ENCODE data around the gene ARHGAP21. TPM values are rescaled to one million over a fixed set of nuclear protein-coding genes. Genes with fewer than 3 reads are reported as not detected.

ARHGAP21 gene
- total and polyA plus RNA-seq, 2 donors (not counting 1 experiment from before 2014, with no cell fraction given) = 5.3 to 25.5 TPM

GRCh38 chr10:24669285-24669852, 54.3 kb downstream of the ARHGAP21 start:
- Histone ChIP-seq H3K27me3 (replicated peaks in 1 of 4; ENCODE audit: control extremely low read depth in 1 of 4, control insufficient read depth in 3 of 4, insufficient read depth in 4 of 4, low read length in 3 of 4) (no peaks in the 10 kb centered on the region), H3K4me3 (ENCODE audit: control extremely low read depth in 1 of 5, extremely low read depth in 1 of 5, insufficient read depth in 1 of 5, low read depth in 2 of 5, low read length in 4 of 5) (no peak overlapping the region), H3K4me2 (replicated peaks; ENCODE audit: low read depth, low read length, poor library complexity, severe bottlenecking) (no peak overlapping the region), H3K9ac (ENCODE audit: low read length) (no peak overlapping the region), H3K27ac (ENCODE audit: low read length in 2 of 2) (no peak overlapping the region), H3K79me2 (ENCODE audit: control insufficient read depth, insufficient read depth, low read length) (no peaks in the 10 kb centered on the region), H3K9me3 (ENCODE audit: control extremely low read depth in 1 of 3, control insufficient read depth in 2 of 3, insufficient read depth in 1 of 3, low read length in 2 of 3) (no peaks in the 10 kb centered on the region), H3K36me3 (replicated peaks in 1 of 2; ENCODE audit: control extremely low read depth in 1 of 2, control insufficient read depth in 1 of 2, extremely low read depth in 1 of 2, insufficient read depth in 2 of 2, low read length in 1 of 2) (no peaks in the 10 kb centered on the region), H2AFZ (ENCODE audit: insufficient read depth, low read depth, low read length, poor library complexity, severe bottlenecking) (no peak overlapping the region), H3K4me1 (ENCODE audit: control insufficient read depth in 2 of 2, insufficient read depth in 2 of 2, low read length in 2 of 2) (no peaks in the 10 kb centered on the region), H4K20me1 (ENCODE audit: control insufficient read depth, insufficient read depth, low read length, poor library complexity, severe bottlenecking) (no peaks in the 10 kb centered on the region)
- Mint-ChIP-seq H3K4me1 (peaks cover 2% of the 10 kb centered on the region), H3K9me3 (ENCODE audit: insufficient read depth) (no peaks in the 10 kb centered on the region), H3K27me3 (no peaks in the 10 kb centered on the region), H3K27ac (no peak overlapping the region), H3K4me3 (no peak overlapping the region)
- POLR2A ChIA-PET = no interaction called here
- ATAC-seq (ENCODE audit: low read depth) (no peak), DNase-seq (no peak)
- CTCF ChIA-PET = no interaction called here
- TF ChIP-seq, protein P1, sequence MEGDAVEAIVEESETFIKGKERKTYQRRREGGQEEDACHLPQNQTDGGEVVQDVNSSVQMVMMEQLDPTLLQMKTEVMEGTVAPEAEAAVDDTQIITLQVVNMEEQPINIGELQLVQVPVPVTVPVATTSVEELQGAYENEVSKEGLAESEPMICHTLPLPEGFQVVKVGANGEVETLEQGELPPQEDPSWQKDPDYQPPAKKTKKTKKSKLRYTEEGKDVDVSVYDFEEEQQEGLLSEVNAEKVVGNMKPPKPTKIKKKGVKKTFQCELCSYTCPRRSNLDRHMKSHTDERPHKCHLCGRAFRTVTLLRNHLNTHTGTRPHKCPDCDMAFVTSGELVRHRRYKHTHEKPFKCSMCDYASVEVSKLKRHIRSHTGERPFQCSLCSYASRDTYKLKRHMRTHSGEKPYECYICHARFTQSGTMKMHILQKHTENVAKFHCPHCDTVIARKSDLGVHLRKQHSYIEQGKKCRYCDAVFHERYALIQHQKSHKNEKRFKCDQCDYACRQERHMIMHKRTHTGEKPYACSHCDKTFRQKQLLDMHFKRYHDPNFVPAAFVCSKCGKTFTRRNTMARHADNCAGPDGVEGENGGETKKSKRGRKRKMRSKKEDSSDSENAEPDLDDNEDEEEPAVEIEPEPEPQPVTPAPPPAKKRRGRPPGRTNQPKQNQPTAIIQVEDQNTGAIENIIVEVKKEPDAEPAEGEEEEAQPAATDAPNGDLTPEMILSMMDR (IDR thresholded peaks at IDR 0.05) = no peak
- TF ChIP-seq EZH2 (IDR thresholded peaks at IDR 0.05; ENCODE audit: borderline replicate concordance, insufficient read depth, low read depth, low read length, poor library complexity, severe bottlenecking) = no peak
- 100% methylated on average over 3 of the region's 6 CpGs for WGBS (ENCODE audit: insufficient coverage)
- intact Hi-C loops (cut with micrococcal nuclease) = no loop called here

DNA sequence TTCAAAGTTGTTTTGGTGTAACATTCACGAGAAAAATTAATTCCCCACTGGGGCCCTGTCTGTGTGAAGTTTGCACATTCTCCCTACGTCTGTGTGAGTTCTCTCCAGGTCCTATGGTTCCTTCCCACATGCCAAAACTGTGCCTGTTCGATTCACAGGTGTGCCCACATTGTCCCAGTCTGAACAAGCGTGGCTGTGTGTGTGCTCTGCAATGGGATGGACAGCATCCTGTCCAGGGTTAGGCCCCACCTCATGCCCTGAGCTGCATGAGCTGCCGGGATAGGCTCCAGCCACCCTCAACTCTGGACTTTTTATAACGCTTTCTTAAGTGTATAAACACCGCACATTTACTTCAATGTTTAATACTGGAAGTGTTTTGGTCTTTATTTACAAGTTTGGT, 55.4 kb downstream of the ARHGAP21 start:
- no peaks in the 10 kb centered on the region for H4K20me1 ChIP-seq (ENCODE audit: control insufficient read depth, insufficient read depth, low read length, poor library complexity, severe bottlenecking)
- H3K4me2 ChIP-seq (replicated peaks; ENCODE audit: low read depth, low read length, poor library complexity, severe bottlenecking) = no peak overlapping the region
- CTCF ChIA-PET = interaction anchor here (0.7 kb wide), 1 partner anchor 327 kb away, joined by 3 read pairs; no protein-coding TSS in a partner anchor
- no peaks in the 10 kb centered on the region for H3K79me2 ChIP-seq (ENCODE audit: control insufficient read depth, insufficient read depth, low read length)
- no peak for DNase-seq
- H3K4me3 ChIP-seq (ENCODE audit: control extremely low read depth in 1 of 5, extremely low read depth in 1 of 5, insufficient read depth in 1 of 5, low read depth in 2 of 5, low read length in 4 of 5) = no peak overlapping the region
- H3K27ac ChIP-seq (ENCODE audit: low read length in 2 of 2) = no peak overlapping the region
- H3K4me3 Mint-ChIP-seq = no peak overlapping the region
- no peak overlapping the region for H3K27ac Mint-ChIP-seq
- H3K27me3 Mint-ChIP-seq = no peaks in the 10 kb centered on the region
- no peaks in the 10 kb centered on the region for H3K27me3 ChIP-seq (replicated peaks in 1 of 4; ENCODE audit: control extremely low read depth in 1 of 4, control insufficient read depth in 3 of 4, insufficient read depth in 4 of 4, low read length in 3 of 4)
- no peaks in the 10 kb centered on the region for H3K9me3 ChIP-seq (ENCODE audit: control extremely low read depth in 1 of 3, control insufficient read depth in 2 of 3, insufficient read depth in 1 of 3, low read length in 2 of 3)
- peaks cover 2% of the 10 kb centered on the region for H3K4me1 Mint-ChIP-seq
- intact Hi-C loops (cut with micrococcal nuclease) = no loop called here
- no peaks in the 10 kb centered on the region for H3K9me3 Mint-ChIP-seq (ENCODE audit: insufficient read depth)
- no peak overlapping the region for H3K9ac ChIP-seq (ENCODE audit: low read length)
- TF ChIP-seq EZH2 (IDR thresholded peaks at IDR 0.05; ENCODE audit: borderline replicate concordance, insufficient read depth, low read depth, low read length, poor library complexity, severe bottlenecking) = no peak
- TF ChIP-seq, protein P1 (IDR thresholded peaks at IDR 0.05) = no peak
- POLR2A ChIA-PET = no interaction called here
- no peaks in the 10 kb centered on the region for H3K4me1 ChIP-seq (ENCODE audit: control insufficient read depth in 2 of 2, insufficient read depth in 2 of 2, low read length in 2 of 2)
- 85% methylated on average over 4 of the region's 7 CpGs for WGBS (ENCODE audit: insufficient coverage)
- no peak overlapping the region for H2AFZ ChIP-seq (ENCODE audit: insufficient read depth, low read depth, low read length, poor library complexity, severe bottlenecking)
- ATAC-seq (ENCODE audit: low read depth) = no peak
- H3K36me3 ChIP-seq (replicated peaks in 1 of 2; ENCODE audit: control extremely low read depth in 1 of 2, control insufficient read depth in 1 of 2, extremely low read depth in 1 of 2, insufficient read depth in 2 of 2, low read length in 1 of 2) = no peaks in the 10 kb centered on the region

Measured in B cell (primary cell).